HEK293T (cell line): ENCODE measurements around the gene SPINK7.

Experiments
- FOXA1 ChIP-seq: fragments of 450-650 bp; IDR thresholded peaks from 2 replicates; pipeline ENCODE4 v1.6.1; 2016; ENCODE audit warnings: mild to moderate bottlenecking
- FOXM1 ChIP-seq: fragments of 450-650 bp; IDR thresholded peaks from 2 replicates; pipeline ENCODE4 v1.6.1; 2017; ENCODE audit warnings: mild to moderate bottlenecking, borderline replicate concordance

DNA sequence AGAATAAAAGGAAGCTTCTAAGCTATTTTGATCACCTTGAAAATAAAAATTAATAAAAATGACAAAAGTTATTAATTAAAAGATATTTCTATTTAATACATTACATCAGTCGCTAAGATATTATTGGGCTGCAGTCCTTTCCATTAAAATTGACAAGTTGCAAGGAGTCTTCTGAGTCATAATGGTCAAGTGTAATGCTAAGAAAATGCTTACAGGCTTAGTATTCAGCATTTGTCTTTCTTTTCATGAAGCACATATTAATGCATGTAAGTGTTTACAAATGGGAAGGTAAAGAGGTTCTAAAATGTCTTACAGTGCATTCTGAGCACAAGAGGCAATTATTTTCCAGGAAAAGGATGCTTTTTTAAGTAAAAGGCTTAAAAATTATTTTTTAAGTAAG is 40.5 kb downstream of the SPINK7 start:
- no peak for TF ChIP-seq FOXA1
- no peak for TF ChIP-seq FOXM1
